Neural crest cell (in vitro differentiated cells): ENCODE measurements around the gene ZNG1B. TPM values are rescaled to one million over a fixed set of nuclear protein-coding genes. Genes with fewer than 3 reads are reported as not detected.
"Not testable (repeated sequence)": the region's sequence is repeated elsewhere in the genome, so short reads cannot be mapped to it uniquely, and the experiment has no call there.

ENCODE experiments used
- DNase-seq: peaks from one replicate; pipeline ENCODE4 v3.0.0; 2021; ENCODE audit warnings: low read depth, mixed read lengths, low spot score
- H3K27ac Mint-ChIP-seq: one replicate; pipeline ENCODE4 v1.8.0; 2021; ENCODE audit warnings: mild to moderate bottlenecking, mixed read lengths; ENCODE audit not compliant: unreplicated experiment
- H3K27me3 Mint-ChIP-seq: 2 replicates; pipeline ENCODE4 v1.8.0; 2021; ENCODE audit warnings: low read depth, mild to moderate bottlenecking, mixed read lengths
- H3K36me3 Mint-ChIP-seq: 2 replicates; pipeline ENCODE4 v1.8.0; 2021; ENCODE audit warnings: low read depth, mild to moderate bottlenecking, mixed read lengths
- H3K4me1 Mint-ChIP-seq: 2 replicates; pipeline ENCODE4 v1.8.0; 2021; ENCODE audit warnings: mixed read lengths
- H3K4me3 Mint-ChIP-seq: one replicate; pipeline ENCODE4 v1.8.0; 2021; ENCODE audit warnings: mild to moderate bottlenecking, mixed read lengths
- H3K9me3 Mint-ChIP-seq: 2 replicates; pipeline ENCODE4 v1.8.0; 2021; ENCODE audit warnings: mixed read lengths
- long read RNA-seq: library from polyadenylated mRNA; unstranded; transcript quantifications from one replicate; pipeline ENCODE4 v2.0.0, GENCODE V29; 2020
- total RNA-seq: library from RNA; stranded (reverse); gene quantifications from 2 replicates; pipeline ENCODE4 v1.2.1, GENCODE V29; 2021
- TF ChIP-seq, protein P1 (sequence below): fragments of 200-600 bp; sonication (generic); conservative IDR thresholded peaks from 2 replicates; pipeline ENCODE4 v1.5.0; 2021; ENCODE audit warnings: antibody characterized with exemption, mild to moderate bottlenecking

Gene ZNG1B
- 38.1 and 40.4 TPM in 2 replicates for total RNA-seq
- long read RNA-seq, transcript CBWD2-203 (14 exons, 1,665 nt), result minor isoform, 10 of 179 reads
- long read RNA-seq, transcript CBWD2-202 (16 exons, 1,740 nt), result minor isoform, 10 of 179 reads
- long read RNA-seq, transcript CBWD2-201 (15 exons, 1,812 nt), result major isoform, 138 of 179 reads
- long read RNA-seq, partial matches to known transcripts, result 3 of 179 reads
- long read RNA-seq, other reads (novel, unspliced or antisense), result 17 of 179 reads

DNA sequence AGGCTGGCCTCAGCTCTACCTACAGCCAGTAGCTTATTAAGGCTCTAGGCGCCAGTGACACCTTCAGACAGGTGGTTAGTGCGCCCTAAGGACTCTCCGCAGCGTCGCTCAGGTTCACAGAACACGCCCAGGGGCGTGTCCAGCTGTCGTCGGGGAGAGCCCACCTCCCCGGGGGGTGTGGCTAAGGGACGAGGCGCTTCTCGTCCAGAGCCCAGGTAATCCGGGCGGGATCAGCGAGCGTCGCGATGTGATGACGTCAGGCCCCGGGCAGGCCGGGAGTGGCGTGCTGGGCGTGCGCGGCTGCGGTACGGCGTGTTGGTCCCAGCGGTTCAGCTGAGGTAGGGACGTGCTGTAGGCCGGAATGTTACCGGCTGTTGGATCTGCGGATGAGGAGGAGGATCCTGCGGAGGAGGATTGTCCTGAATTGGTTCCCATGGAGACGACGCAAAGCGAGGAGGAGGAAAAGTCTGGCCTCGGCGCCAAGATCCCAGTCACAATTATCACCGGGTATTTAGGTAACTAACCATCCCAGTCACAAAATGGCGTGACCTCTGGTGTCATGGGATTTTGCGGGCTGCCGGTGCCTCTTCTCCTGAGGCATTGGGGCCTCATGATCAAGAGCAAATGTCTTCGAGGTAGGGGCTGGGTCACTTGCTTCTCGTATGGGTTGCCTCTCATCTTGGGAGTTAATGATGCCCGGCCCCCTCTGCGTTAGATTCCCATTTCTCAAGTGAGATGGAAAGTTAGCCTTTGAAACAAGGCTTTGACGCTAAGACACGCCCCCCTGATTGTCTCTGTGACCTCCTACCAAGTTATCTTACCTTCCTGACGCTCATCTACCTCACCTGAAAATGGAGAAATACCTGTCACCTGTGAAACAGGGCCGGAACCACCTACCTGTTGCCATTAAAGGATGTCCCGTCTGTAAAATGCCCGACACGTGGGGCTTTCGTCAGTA lies at the start of gene ZNG1B:
TSS of gene ZNG1B (plus strand) at position 184 of the 958 bp plus-strand sequence. CDS start at position 362, 178 bp downstream.
- DNase-seq, result peak; percentile 31
- Mint-ChIP-seq H3K27ac (peak within 1 kb of the TSS; percentile 75), H3K27me3 (peaks cover 13% of the 10 kb centered on the region), H3K4me3 (peak within 1 kb of the TSS; percentile 89)
- not testable (repeated sequence) for H3K4me1 Mint-ChIP-seq, H3K36me3 Mint-ChIP-seq, H3K9me3 Mint-ChIP-seq

DNA sequence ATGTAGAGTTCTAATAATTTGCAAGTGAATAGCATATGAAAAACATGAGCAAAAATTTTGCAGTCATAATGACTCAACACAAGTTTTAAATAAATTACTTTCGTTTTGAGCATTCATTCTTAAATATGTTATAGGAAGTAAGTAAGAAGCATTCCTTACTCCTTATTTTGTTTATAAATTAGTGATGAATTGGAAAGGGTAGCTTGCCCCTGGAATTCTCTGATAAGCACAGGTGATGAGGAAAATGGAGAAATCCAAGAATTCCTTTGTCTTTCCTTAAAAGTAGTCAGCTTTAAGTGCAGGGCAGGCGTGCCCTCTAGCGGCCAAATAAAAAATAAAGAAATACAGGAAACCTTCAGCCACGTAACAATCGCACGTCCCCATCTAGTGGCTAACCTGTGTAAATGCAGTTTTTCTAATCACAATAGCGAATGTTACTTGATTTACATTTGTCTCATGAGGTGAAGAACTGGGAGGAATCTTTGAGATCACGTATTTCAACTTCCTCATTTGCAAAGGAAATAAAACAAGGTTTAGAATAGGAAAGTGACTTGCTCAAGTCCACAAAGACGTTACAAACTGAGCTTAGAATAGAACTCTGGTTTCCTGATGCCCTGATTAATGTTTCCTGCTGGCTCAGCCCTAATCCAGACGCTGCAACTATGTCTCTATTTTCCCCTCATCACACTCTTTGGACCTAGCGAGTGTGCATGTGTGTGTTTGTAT lies 47.2 kb upstream of the ZNG1B start:
- Mint-ChIP-seq H3K36me3 (peaks cover 6% of the 10 kb centered on the region), H3K4me3 (no peak overlapping the region), H3K9me3 (peaks cover 8% of the 10 kb centered on the region), H3K27ac (no peak overlapping the region), H3K4me1 (no peaks in the 10 kb centered on the region), H3K27me3 (peaks cover 9% of the 10 kb centered on the region)
- TF ChIP-seq, protein P1, sequence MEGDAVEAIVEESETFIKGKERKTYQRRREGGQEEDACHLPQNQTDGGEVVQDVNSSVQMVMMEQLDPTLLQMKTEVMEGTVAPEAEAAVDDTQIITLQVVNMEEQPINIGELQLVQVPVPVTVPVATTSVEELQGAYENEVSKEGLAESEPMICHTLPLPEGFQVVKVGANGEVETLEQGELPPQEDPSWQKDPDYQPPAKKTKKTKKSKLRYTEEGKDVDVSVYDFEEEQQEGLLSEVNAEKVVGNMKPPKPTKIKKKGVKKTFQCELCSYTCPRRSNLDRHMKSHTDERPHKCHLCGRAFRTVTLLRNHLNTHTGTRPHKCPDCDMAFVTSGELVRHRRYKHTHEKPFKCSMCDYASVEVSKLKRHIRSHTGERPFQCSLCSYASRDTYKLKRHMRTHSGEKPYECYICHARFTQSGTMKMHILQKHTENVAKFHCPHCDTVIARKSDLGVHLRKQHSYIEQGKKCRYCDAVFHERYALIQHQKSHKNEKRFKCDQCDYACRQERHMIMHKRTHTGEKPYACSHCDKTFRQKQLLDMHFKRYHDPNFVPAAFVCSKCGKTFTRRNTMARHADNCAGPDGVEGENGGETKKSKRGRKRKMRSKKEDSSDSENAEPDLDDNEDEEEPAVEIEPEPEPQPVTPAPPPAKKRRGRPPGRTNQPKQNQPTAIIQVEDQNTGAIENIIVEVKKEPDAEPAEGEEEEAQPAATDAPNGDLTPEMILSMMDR, result peak; percentile 99
- peak; percentile 77 for DNase-seq

DNA sequence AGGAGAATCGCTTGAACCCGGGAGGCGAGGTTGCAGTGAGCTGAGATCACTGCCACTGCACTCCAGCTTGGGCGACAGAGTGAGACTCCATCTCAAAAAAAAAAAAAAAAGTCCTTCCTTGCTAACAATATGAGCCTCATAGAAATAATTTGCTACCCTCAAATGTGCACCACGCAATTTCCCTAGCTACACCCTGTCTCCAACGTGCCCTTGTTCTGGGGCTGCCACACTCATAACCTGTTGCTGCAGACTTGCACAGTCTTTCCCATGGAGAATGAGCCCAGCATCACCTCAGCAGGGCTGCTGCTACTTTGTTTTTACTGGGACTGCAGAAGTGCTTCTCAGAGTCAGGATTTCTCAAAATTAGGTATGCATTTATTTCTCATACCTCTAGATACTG lies 46.4 kb upstream of the ZNG1B start:
- TF ChIP-seq, protein P1, result no peak

DNA sequence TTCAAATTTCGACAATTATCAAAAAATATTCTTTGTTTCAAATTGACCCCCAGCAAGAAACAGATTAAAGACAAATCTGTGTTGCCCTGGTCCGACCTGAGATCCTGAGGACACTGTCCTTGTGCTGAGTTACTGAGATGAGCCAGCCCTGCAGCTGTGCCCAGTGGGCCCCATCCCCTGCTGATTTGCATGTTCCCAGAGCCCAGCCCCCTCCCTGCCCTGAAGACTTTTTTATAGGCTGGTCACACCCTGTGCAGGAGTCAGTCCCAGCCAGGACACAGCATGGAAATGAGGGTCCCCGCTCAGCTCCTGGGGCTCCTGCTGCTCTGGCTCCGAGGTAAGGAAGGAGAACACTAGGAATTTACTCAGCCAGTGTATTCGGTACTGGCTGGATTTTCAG lies 31.4 kb upstream of the ZNG1B start:
- TF ChIP-seq, protein P1, result no peak
- Mint-ChIP-seq H3K4me1 (peaks cover 11% of the 10 kb centered on the region), H3K36me3 (no peaks in the 10 kb centered on the region), H3K27ac (peak overlapping the region; percentile 23), H3K27me3 (peaks cover 26% of the 10 kb centered on the region), H3K4me3 (no peak overlapping the region), H3K9me3 (no peaks in the 10 kb centered on the region)
- DNase-seq, result peak; percentile 8

More for the DNA sequence above, 46.4 kb upstream of the ZNG1B start:
- DNase-seq, result no peak
- peaks cover 8% of the 10 kb centered on the region for H3K36me3 Mint-ChIP-seq
- H3K4me1 Mint-ChIP-seq, result no peaks in the 10 kb centered on the region
- peaks cover 8% of the 10 kb centered on the region for H3K9me3 Mint-ChIP-seq
- no peak overlapping the region for H3K4me3 Mint-ChIP-seq
- peaks cover 5% of the 10 kb centered on the region for H3K27me3 Mint-ChIP-seq
- no peak overlapping the region for H3K27ac Mint-ChIP-seq

DNA sequence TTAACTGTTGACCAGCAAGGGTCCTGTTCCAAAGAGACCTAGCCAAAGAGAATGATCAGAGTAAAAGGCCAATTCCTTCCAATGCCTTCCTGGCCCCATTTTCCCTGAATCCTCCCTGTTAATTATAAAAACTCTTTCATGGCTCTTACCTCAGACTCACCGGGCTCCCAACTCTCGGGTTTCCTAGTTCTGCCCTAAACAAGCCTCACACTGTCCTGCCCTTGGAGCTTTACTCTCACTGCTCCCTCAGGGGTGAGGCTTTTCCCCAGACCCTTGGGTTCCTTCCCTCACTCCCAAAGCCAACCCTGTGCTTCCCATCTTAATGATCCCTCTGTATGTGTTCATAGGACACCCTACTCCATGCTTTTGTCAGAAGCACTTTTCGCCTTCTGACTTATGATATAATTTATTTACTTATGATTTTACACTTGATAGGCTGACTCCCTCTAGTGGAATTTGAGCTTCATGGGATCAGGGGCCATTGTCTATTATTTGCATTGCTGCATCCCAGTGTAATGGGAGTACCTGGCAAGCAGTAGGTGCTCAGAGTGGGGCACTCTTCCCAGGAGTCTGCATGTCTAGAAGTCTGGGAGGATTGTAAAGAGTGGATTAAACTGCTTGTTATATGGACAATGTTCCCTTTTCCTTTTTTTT lies 29.9 kb upstream of the ZNG1B start:
- no peak overlapping the region for H3K4me3 Mint-ChIP-seq
- H3K27ac Mint-ChIP-seq, result no peak overlapping the region
- H3K36me3 Mint-ChIP-seq, result no peaks in the 10 kb centered on the region
- H3K4me1 Mint-ChIP-seq, result peaks cover 11% of the 10 kb centered on the region
- H3K9me3 Mint-ChIP-seq, result no peaks in the 10 kb centered on the region
- H3K27me3 Mint-ChIP-seq, result peaks cover 22% of the 10 kb centered on the region
- no peak for DNase-seq
- TF ChIP-seq, protein P1, result peak; percentile 26

DNA sequence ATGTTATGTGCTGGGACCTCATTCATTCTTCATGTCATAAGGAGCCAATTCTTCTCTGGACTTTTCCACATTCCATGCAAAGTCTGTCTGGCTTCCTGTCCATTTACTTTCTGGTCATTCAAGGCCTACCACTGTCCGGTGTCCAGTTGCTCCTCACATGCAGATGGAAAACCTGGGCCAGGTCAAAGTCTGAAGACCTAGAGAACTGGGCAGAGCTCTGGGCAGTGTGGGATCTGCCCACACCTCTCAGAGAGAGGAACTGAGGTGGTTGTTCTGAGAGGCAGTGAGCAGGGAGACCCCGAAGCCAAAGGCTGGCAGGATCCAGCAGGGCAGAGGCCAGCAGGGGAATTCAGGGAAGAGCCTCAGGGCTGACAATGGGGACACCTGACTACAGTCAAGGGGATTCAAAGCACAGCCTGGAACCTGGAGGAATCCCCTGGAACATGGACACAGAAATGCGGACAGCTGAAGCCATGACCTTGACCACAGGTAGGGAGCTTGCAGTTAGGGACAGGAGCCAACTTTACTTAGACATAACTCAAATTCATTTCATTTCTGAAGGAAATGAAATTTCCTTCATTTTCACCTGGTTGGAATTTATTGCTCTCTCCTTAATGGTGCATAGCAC lies 25.7 kb upstream of the ZNG1B start:
- H3K9me3 Mint-ChIP-seq, H3K4me1 Mint-ChIP-seq, H3K27ac Mint-ChIP-seq, H3K4me3 Mint-ChIP-seq, H3K36me3 Mint-ChIP-seq, H3K27me3 Mint-ChIP-seq, DNase-seq: not testable (repeated sequence)

DNA sequence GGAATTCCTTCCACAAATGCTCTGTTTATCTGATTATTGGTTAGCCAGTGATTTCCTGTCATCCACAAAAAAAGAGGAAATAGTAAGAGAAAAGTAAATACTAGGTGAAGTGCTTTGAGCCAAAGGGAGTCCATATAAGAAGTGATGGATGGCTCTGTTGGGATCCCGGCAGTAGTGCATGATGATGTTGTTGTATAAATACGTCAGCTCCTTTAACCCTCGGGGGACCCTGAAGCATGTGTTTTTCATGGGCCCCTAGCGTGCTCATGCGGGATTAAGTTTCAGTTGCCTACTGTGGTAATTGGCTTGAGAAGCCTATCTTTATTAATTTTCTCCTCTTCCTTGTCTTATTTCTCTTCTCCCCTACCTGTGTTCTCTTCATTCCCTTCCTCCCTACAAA lies 24.7 kb upstream of the ZNG1B start:
- H3K27ac Mint-ChIP-seq, DNase-seq, H3K4me3 Mint-ChIP-seq, H3K27me3 Mint-ChIP-seq, H3K9me3 Mint-ChIP-seq, H3K36me3 Mint-ChIP-seq, H3K4me1 Mint-ChIP-seq: not testable (repeated sequence)

DNA sequence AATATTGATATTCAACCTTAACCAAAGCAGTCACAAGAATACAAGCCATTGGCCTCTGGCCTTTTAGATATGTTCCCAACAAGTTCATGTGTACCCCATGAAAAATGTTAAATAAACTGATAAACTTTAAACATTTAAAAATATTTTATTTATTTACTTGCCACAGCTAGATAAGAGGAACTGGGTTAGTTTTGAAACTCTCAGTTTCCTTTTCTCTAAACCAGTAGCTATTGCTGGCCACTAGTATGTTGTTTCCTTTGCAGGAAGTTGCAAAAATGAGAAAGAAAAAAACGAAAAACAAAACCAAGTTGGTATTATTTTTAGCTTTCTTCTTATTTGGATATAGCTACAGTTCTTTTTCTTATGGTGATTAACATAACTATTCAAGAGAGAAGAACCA lies 5.7 kb upstream of the ZNG1B start:
- not testable (repeated sequence) for H3K36me3 Mint-ChIP-seq, H3K9me3 Mint-ChIP-seq, H3K27ac Mint-ChIP-seq

More for the DNA sequence above, 5.7 kb upstream of the ZNG1B start:
- H3K4me3 Mint-ChIP-seq, DNase-seq, H3K4me1 Mint-ChIP-seq: not testable (repeated sequence)
- peaks cover 11% of the 10 kb centered on the region for H3K27me3 Mint-ChIP-seq
